Measurements from ENCODE around the gene CARD18.

- TF ChIP-seq CTCF (IDR thresholded peaks at IDR 0.05) (no peak), POLR2A (IDR thresholded peaks at IDR 0.05) (no peak), EP300 (IDR thresholded peaks at IDR 0.05) (no peak)
Observed at GRCh38 chr11:105103336-105103735, 36.2 kb downstream of the CARD18 start.

All from suprapubic skin (tissue), 3 donors.